ENCODE results near the gene HPCAL1.

DNA sequence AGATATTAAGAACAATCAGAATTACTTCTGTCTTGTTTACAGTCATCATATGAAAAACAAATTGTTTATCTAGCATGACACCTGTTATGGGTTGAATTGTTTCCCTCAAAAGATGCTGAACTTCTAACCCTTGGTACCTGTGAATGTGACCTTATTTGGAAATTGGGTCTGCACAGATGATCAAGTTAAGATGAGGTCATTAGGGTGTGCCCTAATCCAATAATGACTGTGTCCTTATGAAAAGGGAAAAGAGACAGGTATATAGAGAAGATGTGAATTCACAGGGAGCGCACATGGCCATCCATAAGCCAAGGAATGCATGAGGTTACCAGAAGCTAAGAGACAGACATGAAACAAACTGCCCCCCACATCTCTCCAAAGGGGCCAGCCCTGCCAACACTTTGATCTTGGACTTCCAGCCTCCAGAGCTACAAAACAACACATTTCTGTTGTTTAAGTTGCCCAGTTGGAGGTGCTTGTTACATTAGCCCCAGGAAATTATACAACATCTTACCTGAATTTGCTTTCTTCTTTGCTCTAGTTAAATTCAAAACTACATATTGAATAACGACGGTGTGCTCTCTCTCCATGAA is 2.3 kb upstream of the HPCAL1 start:
- TF ChIP-seq, protein P1, sequence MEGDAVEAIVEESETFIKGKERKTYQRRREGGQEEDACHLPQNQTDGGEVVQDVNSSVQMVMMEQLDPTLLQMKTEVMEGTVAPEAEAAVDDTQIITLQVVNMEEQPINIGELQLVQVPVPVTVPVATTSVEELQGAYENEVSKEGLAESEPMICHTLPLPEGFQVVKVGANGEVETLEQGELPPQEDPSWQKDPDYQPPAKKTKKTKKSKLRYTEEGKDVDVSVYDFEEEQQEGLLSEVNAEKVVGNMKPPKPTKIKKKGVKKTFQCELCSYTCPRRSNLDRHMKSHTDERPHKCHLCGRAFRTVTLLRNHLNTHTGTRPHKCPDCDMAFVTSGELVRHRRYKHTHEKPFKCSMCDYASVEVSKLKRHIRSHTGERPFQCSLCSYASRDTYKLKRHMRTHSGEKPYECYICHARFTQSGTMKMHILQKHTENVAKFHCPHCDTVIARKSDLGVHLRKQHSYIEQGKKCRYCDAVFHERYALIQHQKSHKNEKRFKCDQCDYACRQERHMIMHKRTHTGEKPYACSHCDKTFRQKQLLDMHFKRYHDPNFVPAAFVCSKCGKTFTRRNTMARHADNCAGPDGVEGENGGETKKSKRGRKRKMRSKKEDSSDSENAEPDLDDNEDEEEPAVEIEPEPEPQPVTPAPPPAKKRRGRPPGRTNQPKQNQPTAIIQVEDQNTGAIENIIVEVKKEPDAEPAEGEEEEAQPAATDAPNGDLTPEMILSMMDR (IDR thresholded peaks at IDR 0.05): no peak
- no peak for TF ChIP-seq POLR2A (IDR thresholded peaks at IDR 0.05)

Measured in tibial nerve (tissue), 3 donors.